ENCODE data around the gene ZCCHC4. TPM values are rescaled to one million over a fixed set of nuclear protein-coding genes. Genes with fewer than 3 reads are reported as not detected.

The ZCCHC4 gene
- total RNA-seq, 1 experiment from 2014 or later, result 12.3 TPM

DNA sequence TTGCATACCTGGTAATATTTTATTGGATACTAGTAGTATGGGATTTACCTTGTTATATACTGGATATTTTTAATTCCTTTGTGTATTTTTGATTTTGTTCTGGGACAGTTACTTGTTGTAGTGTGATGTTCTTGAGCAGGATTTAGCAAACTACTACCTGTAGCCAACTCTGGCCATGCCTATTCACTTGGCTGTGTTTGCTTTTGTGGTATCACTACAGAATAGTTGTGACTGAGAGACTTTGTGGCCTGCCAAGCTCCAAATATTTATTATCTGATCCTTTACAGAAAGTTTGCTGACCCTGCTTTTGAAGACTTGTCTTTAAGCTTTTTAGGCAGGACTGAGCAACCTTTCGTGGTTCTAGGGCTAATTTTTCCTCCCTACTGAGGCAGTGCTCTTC, 17.8 kb downstream of the ZCCHC4 start:
- no TSS peak for BruUV-seq (replicated peaks)
- no peaks in the 10 kb centered on the region for H3K4me1 ChIP-seq (ENCODE audit: control insufficient read depth in 1 of 2, insufficient read depth in 2 of 2, low read length in 2 of 2)
- no peak overlapping the region for H3K9ac ChIP-seq (ENCODE audit: low read length)
- CTCF ChIA-PET, result no interaction called here
- POLR2A ChIA-PET, result interaction anchor here (1.5 kb wide), 1 partner anchor 18 kb away, joined by 3 read pairs; the partner anchor contains the start of gene ZCCHC4
- no peak overlapping the region for H3K4me3 ChIP-seq (replicated peaks in 1 of 2; ENCODE audit: low read depth in 1 of 2, low read length in 2 of 2)
- intact Hi-C loops (cut with micrococcal nuclease), result no loop called here
- no peak overlapping the region for H2AFZ ChIP-seq (ENCODE audit: low read depth, low read length, poor library complexity, severe bottlenecking)
- ATAC-seq (no peak), DNase-seq (ENCODE audit: low read depth, low spot score) (no peak)
- no peaks in the 10 kb centered on the region for H4K20me1 ChIP-seq (ENCODE audit: insufficient read depth)
- H3K27me3 ChIP-seq (ENCODE audit: insufficient read depth, low read length), result no peaks in the 10 kb centered on the region
- H3K4me2 ChIP-seq (ENCODE audit: low read length), result no peak overlapping the region
- no peaks in the 10 kb centered on the region for H3K9me2 ChIP-seq (ENCODE audit: insufficient read depth)
- no peaks in the 10 kb centered on the region for H3K9me3 ChIP-seq (ENCODE audit: control insufficient read depth in 1 of 2, insufficient read depth in 1 of 2, low read depth in 1 of 2, low read length in 2 of 2)
- H3K36me3 ChIP-seq (ENCODE audit: control insufficient read depth in 1 of 2, insufficient read depth in 2 of 2, low read length in 2 of 2), result no peaks in the 10 kb centered on the region
- RAD21 ChIA-PET (ENCODE audit: low non-redundant PET in 1 of 2, low total read pairs in 2 of 2, uncharacterized antibody in 2 of 2, unreplicated experiment in 2 of 2), result no interaction called here
- no peak overlapping the region for H3K27ac ChIP-seq (ENCODE audit: low read depth, low read length)
- H3K79me2 ChIP-seq (ENCODE audit: insufficient read depth, low read length), result no peaks in the 10 kb centered on the region
- TF ChIP-seq EZH2phosphoT487 (IDR thresholded peaks at IDR 0.05; ENCODE audit: borderline replicate concordance), result no peak
- no peak for TF ChIP-seq CEBPB (IDR thresholded peaks at IDR 0.05; ENCODE audit: low read depth)
- no peak for TF ChIP-seq SP1 (IDR thresholded peaks at IDR 0.05; ENCODE audit: low read depth)
- TF ChIP-seq RAD21 (IDR thresholded peaks at IDR 0.05; ENCODE audit: low read depth), result no peak
- no peak for TF ChIP-seq ZFX (IDR thresholded peaks at IDR 0.05)
- no peak for TF ChIP-seq MAX (IDR thresholded peaks at IDR 0.05)
- no peak for TF ChIP-seq ATF3 (IDR thresholded peaks at IDR 0.05)
- no peak for TF ChIP-seq EZH2 (IDR thresholded peaks at IDR 0.05)
- TF ChIP-seq, protein P1, sequence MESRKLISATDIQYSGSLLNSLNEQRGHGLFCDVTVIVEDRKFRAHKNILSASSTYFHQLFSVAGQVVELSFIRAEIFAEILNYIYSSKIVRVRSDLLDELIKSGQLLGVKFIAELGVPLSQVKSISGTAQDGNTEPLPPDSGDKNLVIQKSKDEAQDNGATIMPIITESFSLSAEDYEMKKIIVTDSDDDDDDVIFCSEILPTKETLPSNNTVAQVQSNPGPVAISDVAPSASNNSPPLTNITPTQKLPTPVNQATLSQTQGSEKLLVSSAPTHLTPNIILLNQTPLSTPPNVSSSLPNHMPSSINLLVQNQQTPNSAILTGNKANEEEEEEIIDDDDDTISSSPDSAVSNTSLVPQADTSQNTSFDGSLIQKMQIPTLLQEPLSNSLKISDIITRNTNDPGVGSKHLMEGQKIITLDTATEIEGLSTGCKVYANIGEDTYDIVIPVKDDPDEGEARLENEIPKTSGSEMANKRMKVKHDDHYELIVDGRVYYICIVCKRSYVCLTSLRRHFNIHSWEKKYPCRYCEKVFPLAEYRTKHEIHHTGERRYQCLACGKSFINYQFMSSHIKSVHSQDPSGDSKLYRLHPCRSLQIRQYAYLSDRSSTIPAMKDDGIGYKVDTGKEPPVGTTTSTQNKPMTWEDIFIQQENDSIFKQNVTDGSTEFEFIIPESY (IDR thresholded peaks at IDR 0.05; ENCODE audit: extremely low read depth, insufficient replicate concordance, low read length), result no peak
- TF ChIP-seq CBX3 (IDR thresholded peaks at IDR 0.05; ENCODE audit: low read depth), result no peak
- TF ChIP-seq YY1 (IDR thresholded peaks at IDR 0.05; ENCODE audit: extremely low read depth, insufficient replicate concordance, low read depth, low read length), result no peak
- TF ChIP-seq SRF (IDR thresholded peaks at IDR 0.05; ENCODE audit: low read depth), result no peak
- TF ChIP-seq REST (IDR thresholded peaks at IDR 0.05; ENCODE audit: low read depth), result no peak
- TF ChIP-seq EGR1 (IDR thresholded peaks at IDR 0.05; ENCODE audit: low read depth), result no peak
- TF ChIP-seq JUND (IDR thresholded peaks at IDR 0.05), result no peak
